Amniotic epithelial cell (primary cell): ENCODE results near the gene RAPSN.

Source experiments
- DNase-seq: peaks from one replicate; pipeline ENCODE4 v3.0.0-alpha.2; 2010; ENCODE audit warnings: low read depth

Gene RAPSN

DNA sequence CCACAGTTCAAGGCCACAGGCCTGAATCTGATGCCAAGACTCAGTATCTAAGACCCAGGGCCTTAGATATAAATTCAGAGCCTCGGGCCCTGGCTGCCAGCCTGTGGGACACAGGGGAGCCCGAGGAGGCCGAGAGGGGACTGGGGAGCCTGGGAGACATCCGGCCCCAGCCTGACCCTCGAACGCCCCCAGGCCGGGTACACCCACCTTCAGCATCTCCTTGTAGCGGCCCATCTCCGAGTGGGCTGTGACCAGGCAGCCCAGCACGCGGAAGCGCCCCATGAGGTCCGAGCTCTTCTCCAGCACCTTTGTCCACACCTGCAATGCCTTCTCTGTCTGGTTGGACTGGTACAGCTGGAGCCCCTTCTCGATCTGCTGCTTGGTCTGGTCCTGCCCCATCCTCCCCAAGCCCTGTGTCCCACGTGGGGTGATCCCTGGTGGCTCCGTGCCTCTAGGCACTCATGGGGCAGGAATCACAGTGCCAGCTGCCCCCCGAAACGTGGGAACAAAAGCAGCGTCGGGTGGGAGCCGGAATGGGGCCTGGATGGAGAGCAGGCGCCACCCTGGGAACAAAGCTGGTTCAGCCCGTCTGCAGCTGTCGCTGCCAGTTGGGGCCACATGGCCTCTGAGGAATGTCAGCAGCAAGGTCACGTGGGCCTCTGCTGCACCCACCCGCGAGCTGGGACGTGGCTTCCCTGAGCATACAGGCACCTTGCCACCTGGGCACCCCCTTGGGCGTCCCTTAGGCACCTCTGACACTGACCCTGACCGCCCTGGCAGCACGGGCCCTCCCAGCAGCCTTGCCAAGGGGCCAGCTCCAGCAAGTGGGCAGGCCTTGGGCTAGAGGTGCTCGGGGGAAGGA, at the start of gene RAPSN:
Gene RAPSN, minus strand, starts transcription at position 571 of the 862 bp plus-strand sequence. Its CDS starts 172 bp downstream, at position 399.
- DNase-seq = no peak

DNA sequence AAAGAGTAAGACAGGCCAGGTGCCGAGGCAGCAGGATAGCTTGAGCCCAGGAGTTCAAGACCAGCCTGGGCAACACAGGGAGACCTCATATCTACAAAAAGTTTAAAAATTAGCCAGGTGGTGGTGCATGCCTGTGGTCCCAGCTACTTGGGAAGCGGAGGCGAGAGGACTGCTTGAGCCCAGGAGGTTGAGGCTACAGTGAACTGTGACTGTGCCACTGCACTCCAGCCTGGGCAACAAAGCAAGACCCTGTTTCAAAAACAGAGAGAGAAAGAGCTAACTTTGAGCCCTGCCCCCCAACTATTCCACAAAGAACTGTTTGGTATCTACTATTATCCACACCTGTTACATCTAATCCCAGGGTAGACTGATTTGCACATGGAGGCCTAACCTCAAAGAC, 49.2 kb upstream of the RAPSN start:
- DNase-seq = no peak

DNA sequence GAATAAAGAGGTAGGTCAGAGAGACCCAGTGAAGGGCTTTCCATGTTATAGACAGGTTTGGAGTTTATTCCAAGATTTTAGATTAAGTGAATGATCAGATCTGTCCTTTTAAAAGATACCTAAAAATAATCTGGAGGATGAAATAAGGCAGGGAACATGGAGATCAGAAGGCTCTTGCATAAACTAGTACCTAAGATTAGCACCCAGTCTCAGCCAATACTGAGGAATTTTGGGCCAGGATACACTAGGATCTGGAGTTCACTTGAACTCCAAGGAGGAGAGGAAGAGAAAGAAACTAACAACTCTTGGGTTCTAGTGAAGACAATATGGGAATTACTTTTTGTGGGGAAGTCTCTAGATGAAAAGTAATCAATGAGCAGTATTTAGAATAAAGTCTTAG, 47.9 kb upstream of the RAPSN start:
- DNase-seq = no peak

GRCh38 chr11:47495856-47496217, 46.9 kb upstream of the RAPSN start:
- no peak for DNase-seq

DNA sequence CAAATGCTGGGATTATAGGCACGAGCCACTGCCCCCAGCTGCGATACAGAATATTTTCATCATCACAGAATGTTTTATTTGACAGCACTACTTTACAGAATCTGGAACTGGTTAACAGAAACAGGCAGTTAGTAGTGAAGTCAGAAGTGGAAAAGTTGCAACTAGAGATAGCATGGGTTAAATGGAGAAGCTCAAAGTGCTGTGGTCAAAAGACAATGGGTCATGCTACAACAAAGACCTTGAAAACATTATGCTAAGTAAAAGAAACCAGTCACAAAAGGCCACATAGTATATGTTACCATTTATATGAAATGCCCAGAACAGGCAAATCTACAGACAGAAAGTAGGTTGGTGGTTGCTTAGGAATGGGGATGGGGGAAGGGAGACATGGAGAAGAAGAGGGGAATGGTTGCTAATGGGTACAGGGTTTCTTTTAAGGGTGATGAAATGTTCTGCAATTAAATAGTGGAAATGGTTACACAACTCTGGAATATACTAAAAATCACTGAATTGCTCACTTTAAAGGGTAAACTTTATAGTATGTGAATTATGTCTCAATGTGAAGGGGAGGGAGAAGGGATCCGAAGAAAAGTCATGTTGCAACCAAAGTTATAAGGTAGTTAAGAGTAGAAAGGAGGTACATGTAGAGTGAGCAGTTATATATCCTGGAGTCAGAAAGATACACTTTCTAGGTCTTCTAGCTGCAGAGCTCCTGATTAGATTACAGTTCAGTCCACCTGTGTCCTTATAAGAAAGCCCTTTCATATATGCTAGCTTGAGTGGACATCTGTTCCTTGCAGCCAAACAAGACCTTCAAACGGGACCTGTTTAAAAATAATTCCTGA, 46.3 kb upstream of the RAPSN start:
- DNase-seq = peak; percentile 72

DNA sequence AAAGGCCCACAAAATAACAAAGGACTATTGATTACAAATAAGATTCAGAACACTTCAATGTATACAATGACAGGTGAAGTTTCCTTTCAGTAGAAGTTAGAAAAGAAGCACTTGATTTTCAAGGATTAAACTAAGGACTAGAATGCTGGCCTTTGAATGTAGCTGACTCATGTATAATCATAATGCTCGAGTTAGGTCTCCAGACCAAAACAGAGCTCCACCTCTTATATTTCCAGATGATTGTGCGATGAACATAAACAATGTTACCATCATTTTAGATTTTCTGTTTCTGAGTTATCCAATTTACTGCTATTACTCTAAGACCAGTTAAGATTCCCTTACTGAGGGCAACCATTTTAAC, 40.4 kb upstream of the RAPSN start:
- peak; percentile 44 for DNase-seq

DNA sequence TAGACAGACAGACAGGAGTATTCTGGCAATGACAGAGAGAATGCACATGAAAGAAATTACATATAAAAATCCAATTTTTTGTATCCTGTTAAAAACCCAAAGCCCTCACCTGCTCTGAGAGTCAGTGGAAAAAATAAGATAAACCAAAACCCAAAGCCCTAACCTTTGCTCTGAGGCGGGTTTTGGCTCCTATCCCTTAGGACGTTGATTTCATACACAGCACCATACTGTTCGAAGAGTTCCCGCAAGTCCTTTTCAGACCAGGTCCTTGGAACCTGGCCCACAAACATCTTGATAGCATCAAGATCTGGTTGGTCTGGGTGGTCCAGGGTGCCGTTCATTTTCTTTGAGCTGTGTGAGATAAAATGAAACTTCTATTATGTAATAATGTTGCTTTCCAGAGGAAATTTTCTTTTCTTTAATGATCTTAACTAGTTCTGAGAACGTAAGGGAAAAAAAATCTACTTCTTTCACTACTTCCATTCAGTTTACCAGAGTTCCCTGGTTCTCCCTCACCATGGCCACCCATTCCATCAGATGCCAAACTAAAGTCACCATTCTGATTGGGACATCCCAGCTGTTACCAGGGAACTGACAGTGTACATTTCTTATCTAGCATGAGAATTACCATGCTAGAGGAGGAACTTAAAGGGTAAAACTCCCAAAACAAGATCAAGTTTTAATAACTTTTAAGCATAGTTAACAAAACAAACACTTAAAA, 39.9 kb upstream of the RAPSN start:
- DNase-seq = no peak

GRCh38 chr11:47488111-47488510, 39.2 kb upstream of the RAPSN start:
- peak; percentile 80 for DNase-seq

DNA sequence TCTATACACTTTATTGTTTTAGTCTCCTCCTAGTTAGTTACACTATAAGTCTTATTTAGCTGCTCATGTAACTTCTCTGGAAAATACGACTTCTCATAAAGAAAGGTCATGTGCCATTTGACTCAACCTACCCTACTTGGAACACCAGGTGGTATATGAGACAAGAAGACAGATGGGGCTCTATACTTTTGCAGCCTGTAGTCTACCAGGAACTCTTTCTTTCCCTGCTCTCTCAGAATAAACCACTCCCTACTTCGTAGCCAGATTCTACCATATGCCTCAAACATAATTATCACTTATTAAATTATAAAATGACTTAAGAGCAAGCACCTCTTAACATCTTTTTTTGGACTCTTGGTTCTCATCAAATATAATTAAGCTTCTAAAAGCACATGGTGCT, 38.5 kb upstream of the RAPSN start:
- DNase-seq = no peak

- DNase-seq = no peak
Measured at GRCh38 chr11:47485107-47485506, 36.2 kb upstream of the RAPSN start.

DNA sequence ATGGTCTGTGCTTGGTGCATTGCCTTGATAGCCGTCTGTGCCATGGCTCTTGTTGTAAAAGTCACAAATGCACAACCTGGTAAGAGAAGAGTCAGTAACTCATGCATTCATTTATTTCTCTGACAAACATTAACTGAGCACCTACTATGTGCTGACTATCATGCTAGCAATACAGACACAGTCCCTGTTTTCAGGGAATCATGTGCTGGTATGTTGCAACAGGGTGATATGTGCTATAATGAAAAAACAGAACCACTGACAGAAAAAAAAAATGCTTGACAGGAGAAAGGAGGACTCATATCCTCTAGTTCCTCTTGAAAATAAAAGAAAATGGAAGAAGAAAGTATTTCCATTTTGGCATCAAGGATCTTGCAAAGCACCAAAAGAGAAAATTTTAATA, 34.5 kb upstream of the RAPSN start:
- no peak for DNase-seq

GRCh38 chr11:47480762-47481161, 31.8 kb upstream of the RAPSN start:
- DNase-seq = peak; percentile 32

- DNase-seq = no peak
Measured at GRCh38 chr11:47478651-47479329, 29.9 kb upstream of the RAPSN start.

DNA sequence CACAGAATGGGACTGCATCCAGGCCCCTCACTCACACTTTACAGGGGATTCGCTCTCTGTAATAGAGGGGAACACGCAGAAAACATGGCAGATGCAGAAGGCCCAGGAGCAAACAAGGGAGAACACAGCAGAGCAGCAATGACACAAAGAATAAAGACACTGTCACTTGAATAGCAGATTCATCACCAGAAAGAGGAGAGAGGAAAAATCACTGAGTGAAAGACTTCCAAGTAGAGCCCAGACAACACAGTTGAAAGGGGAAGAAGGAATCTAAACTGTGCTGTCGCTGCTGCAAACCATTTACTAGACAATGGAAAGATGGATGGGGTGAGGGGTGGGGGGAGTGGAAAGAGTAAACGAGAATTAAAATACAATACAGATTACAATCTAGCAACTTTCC, 28.8 kb upstream of the RAPSN start:
- no peak for DNase-seq

- DNase-seq = peak; percentile 83
Measured at GRCh38 chr11:47477323-47477722, 28.4 kb upstream of the RAPSN start.

DNA sequence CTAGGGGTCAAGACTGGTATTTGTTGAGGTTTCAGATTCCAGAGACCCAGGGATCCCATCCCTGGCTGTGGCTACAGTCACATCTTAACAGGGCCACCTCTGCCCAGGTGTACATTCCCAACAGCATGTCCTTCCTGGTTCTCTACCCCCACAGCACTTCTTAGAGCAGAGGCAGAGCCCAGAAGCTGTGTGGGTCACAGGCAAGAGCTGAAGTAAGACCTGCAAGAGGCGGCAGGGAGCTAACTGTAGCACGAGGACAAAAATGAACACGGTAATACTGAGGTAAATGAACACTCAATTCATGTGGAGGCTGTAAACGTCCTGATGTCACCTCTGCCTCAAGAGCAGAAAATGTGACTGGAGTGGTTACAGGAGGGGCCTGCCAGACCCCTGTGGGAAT, 21.7 kb upstream of the RAPSN start:
- no peak for DNase-seq

GRCh38 chr11:47469361-47470179, 20.6 kb upstream of the RAPSN start:
- peak; percentile 40 for DNase-seq

- DNase-seq = no peak
Measured at GRCh38 chr11:47468598-47469214, 19.8 kb upstream of the RAPSN start.

GRCh38 chr11:47467357-47467756, 18.4 kb upstream of the RAPSN start:
- DNase-seq = no peak

DNA sequence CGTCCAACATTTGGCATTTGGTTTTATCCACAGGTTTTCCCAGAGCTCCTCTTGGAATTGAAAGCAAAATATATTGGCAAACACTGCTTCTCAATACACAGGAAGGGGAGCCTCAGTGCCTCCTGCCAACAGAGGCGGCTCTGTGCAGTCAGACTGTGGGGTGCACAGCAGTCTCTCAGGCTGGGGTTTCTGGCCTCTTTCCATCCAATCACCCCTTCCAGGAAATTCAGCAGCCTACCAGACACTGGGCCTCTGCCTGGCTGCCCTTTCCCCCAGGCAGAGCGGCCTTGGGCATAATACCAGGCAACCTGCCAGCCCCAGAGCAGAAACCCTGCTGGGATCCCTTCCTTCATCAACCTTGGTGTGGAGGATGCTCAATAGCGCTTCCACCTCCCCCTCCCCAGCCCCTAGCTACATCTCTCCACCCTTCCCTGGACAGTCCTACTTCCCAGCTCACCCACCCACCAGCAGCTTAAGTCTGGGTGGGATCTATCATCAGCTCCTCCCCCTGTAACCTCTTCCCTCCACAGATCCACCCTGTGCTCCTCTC, 17.8 kb upstream of the RAPSN start:
- DNase-seq = peak; percentile 47
